ENCODE data around the gene DRAM1. TPM values are rescaled to one million over a fixed set of nuclear protein-coding genes. Genes with fewer than 3 reads are reported as not detected.
"Not testable (repeated sequence)": the region's sequence is repeated elsewhere in the genome, so short reads cannot be mapped to it uniquely, and the experiment has no call there.

The DRAM1 gene
- total RNA-seq, 1 experiment from 2014 or later, result 25.9 TPM

- no peak for DNase-seq (ENCODE audit: low read depth)
Measured at GRCh38 chr12:101906226-101906625, 28.8 kb downstream of the DRAM1 start.

DNA sequence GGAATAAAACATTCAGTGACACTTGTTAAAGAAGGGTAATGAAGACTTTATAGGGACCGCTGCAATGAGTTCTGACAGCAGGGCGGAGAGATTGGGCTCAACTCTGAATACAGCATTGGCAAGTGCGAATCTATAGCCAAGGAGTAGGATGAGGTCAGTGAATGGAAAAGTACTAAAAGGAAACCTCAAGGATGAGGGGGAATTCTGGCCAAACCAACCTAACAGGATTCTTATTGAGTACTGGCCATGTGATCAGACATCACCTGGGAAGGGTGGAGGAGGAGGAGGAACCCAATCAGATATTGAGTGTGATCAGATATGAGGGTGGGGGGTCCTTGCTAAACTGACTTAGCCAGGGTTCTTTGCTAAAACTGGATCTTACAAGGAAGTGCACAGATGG is 31.0 kb downstream of the DRAM1 start:
- DNase-seq (ENCODE audit: low read depth), result no peak

- DNase-seq (ENCODE audit: low read depth), result no peak
Measured at GRCh38 chr12:101909646-101910045, 32.3 kb downstream of the DRAM1 start.

DNA sequence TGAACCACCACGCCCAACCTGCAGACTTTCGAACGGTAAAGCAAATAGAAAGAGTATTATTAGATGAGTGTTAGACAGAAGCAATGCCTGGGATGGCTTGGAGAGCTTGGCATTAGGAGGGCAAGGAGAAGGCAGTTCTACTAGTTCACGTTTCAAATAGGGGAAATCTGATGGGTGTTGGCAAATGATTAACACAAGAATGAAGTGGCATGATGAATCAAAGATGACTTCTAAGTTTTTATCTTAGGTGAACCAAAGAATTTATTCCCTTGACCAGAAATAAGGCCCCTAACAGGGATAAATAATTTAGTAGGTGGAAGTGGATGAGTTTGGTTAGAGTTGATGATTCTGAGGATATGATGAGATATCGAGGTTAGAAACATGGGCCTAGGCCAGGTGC is 38.5 kb downstream of the DRAM1 start:
- no peak for DNase-seq (ENCODE audit: low read depth)

GRCh38 chr12:101918805-101919204 is 41.4 kb downstream of the DRAM1 start:
- not testable (repeated sequence) for DNase-seq (ENCODE audit: low read depth)

DNA sequence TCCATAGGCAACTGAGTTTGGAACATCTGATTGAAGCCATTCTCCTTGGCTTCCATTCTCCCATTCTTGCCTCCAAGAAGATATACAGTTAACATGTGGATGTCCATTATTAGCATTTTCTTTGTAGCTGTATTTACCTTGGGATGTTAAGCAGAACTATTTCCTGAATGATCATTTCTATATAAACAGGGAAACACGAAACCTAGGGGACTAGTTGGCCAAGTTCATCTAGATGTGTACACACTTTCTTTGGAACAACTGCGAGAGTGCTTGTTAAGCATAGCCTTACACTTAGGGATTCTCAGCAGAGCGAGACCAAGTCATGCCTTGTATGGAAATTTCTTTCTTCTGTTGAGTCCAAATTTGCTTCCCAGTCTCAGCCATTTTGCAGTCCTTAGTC is 42.1 kb downstream of the DRAM1 start:
- DNase-seq (ENCODE audit: low read depth), result no peak

- DNase-seq (ENCODE audit: low read depth), result no peak
Measured at GRCh38 chr12:101920906-101921305, 43.5 kb downstream of the DRAM1 start.

GRCh38 chr12:101923045-101923718 is 45.8 kb downstream of the DRAM1 start:
- no peak for DNase-seq (ENCODE audit: low read depth)

DNA sequence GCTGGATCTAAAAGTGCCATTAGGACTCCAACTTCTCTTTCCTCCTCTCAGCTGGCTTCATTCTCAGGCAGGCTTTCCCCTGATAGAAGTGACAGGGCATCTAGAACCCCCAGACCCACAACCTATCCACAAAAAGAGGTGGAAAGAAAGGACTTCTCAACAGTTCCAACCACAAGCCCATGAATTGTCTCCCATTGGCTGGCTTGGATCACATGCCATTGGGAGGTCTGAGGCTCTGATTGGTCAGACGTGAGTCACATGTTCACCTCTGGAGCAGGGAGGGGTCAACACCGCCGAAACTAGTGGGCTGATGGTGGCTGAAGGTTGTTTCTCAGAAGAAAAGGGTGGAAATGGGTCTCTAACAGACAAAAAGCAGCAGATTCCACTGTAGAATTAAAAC is 47.2 kb downstream of the DRAM1 start:
- peak; percentile 20 for DNase-seq (ENCODE audit: low read depth)

DNA sequence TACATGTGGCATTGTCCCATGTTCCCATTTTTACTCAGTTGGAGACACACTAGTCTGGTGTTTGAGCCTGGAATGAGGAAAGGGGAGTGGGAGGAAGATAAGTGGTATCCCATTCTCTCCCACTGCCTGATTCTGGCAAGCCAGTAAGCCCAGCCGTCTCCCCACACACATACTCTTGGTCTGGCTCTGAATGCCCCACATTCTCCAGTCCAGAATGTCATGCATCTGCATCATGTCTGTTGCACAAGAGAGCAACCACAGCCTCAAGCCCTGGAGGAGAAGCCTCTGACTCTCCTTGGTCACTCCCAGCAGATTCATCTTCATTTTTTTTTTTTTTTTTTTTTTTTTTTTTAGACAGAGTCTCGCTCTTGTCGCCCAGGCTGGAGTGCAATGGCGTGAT is 48.0 kb downstream of the DRAM1 start:
- peak; percentile 94 for DNase-seq (ENCODE audit: low read depth)

DNA sequence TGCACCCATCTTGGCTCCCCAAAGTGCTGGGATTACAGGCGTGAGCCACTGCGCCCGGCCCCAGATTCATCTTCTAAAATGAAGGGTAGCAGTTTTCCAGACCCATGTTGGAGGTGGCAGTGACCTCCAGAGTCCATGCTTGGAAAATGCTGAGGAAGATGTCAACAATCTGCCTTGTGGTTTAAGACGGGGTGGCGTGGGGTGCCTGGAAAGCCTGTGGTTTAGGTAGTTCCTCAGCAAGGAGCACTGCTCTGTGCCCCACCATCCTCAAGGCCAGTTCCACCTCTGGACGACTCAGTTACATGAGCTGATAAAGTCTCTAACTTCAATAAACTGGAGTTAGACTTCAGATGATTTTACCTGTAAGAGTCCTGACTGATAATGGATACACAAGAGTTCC is 48.6 kb downstream of the DRAM1 start:
- DNase-seq (ENCODE audit: low read depth), result peak; percentile 65

GRCh38 chr12:101927036-101927435 is 49.7 kb downstream of the DRAM1 start:
- no peak for DNase-seq (ENCODE audit: low read depth)

GRCh38 chr12:101927999-101928398 is 50.6 kb downstream of the DRAM1 start:
- no peak for DNase-seq (ENCODE audit: low read depth)

GRCh38 chr12:101928556-101928955 is 51.2 kb downstream of the DRAM1 start:
- no peak for DNase-seq (ENCODE audit: low read depth)

DNA sequence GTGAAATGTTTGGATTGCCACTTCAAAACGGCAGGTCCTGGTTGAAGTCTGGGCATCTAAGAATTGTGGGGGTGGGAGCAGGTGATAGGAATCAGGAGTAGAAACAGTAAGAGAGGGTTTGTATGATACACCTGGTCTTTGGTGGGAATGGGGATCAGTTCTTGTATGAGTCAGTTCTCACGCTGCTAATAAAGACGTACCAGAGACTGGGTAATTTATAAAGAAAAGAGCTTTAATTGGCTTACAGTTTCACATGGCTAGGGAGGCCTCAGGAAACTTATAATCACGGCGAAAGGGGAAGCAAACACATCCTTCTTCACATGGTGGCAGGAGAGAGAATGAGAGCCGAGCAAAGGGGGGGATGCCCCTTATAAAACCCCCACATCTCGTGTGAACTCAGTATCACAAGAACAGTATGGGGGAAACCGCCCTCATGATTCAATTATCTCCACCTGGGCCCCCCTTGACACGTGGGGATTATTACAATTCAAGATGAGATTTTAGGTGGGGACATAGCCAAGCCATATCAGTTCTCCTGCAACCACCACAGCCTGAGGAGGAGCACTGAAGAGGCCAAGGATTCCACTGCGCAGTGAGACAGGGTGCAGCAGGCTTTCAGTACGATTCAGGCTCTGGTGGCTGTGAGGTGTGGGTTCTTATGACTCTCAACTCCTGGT is 52.1 kb downstream of the DRAM1 start:
- DNase-seq (ENCODE audit: low read depth), result no peak

DNA sequence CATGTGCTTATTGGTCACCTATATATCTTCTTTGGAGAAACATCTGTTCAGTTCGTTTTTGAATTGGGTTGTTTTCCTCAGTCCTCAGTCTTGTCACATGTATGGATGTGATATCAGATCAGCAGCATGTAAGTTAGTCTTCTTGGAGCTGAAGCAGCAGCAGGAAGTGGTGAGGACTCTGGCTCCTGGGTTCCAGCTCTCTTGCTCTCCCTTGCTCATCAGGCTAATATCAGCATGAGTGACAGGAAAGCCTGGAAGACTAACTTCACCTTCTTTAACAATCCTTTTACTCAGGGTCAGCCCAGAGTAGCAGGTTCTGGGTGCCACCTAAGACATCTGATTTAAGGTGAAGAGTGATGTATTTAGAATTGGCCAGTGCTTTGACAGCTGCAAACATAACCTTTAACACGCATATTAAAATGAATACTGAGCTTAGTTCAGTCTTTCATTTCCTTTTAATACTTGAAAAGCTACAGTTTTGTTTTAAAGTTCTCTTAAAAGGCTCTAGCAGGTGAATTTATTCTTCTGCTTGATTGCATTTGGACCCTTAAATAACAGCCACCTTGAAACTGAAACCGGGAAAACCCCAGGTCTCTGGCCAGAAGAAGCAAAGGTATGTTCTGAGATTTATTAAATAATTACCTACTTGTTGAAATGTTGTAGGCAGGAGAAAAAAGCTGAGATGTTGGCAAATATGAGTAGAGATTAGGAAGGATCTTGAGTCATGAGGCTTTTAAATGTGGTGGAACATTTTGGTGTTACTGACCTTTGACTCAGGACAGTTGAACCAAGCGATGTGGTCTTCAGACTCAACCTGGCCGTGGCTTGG is 54.3 kb downstream of the DRAM1 start:
- no peak for DNase-seq (ENCODE audit: low read depth)

- no peak for DNase-seq (ENCODE audit: low read depth)
Measured at GRCh38 chr12:101933866-101934514, 56.6 kb downstream of the DRAM1 start.

DNA sequence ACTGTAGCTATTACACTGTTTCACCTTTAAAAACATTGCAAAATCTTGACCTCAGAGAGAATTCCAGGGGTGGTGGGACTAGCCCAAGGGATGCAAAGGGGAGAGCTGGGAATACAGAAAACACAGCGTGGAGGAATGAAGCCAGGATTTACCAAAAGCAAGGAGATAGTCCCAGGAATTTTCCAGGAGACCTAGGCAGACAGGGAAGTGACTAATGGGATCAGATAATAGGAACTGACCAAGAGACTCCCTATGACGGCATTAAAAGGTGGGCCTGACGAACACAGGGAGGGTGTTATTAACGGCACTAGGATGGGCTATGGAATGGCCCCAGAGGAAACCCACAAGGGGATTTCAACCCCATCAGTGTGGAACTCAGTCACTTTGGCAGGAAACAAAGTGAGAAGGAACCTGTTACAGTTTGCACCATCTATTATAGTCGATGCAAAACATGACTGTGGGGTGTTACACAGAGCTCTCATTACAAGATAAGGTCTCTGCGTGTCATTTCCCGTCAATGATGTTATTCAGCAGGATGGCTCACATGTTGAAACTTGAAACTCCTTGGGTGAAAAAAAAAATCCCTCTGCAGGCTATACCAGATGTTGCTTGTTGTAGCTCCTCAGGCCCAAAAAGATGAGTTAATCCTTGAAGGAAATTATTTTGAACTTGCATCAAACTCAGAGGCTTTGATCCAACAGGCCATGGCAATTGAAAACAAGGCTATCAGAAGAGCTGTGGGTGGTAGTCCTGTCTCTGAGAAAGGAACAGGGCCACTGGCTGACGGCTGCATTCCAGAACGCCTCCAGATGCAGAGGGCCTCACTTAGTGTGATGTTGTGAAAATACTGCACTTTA is 58.7 kb downstream of the DRAM1 start:
- peak; percentile 80 for DNase-seq (ENCODE audit: low read depth)

- no peak for DNase-seq (ENCODE audit: low read depth)
Measured at GRCh38 chr12:101939306-101939705, 61.9 kb downstream of the DRAM1 start.

GRCh38 chr12:101939856-101940265 is 62.5 kb downstream of the DRAM1 start:
- DNase-seq (ENCODE audit: low read depth), result peak; percentile 66

GRCh38 chr12:101940400-101940950 is 63.1 kb downstream of the DRAM1 start:
- no peak for DNase-seq (ENCODE audit: low read depth)
